HepG2 (cell line): ENCODE results near the gene PLIN5. TPM values are rescaled to one million over a fixed set of nuclear protein-coding genes. Genes with fewer than 3 reads are reported as not detected.

Source experiments
- ATAC-seq: fragments of 200-7000 bp; cut with Tn5 transposase; 3 replicates; pipeline ENCODE4 v1.9.1; 2020; ENCODE audit warnings: mild to moderate bottlenecking, moderate library complexity
- BruUV-seq: library from RNA; stranded (reverse); fragments of 400-500 nt; replicated peaks from 2 replicates; lab custom pipeline; 2021; lab: Mats Ljungman, UMichigan
- CTCF ChIA-PET: fragments of 300-600 bp; formaldehyde crosslinking; extraction: SDS; loops from one replicate; lab custom pipeline; 2021; ENCODE audit warnings: low total read pairs, inconsistent platforms, low intra/inter-chr PET ratio; lab: Yijun Ruan, JAX
- POLR2A ChIA-PET: fragments of 350-600 bp; sonication (Branson Sonifier 250); formaldehyde crosslinking; loops from one replicate; lab custom pipeline; 2020; ENCODE audit warnings: antibody characterized with exemption, inconsistent platforms; lab: Yijun Ruan, JAX
- DNase-seq: peaks from one replicate; pipeline ENCODE4 v3.0.0-alpha.2; 2015; ENCODE audit warnings: low spot score
- FAIRE-seq: peaks from 3 replicates; lab custom pipeline; 2011; peaks lifted over from hg19 to GRCh38; lab: Jason Lieb, UNC
- H2AFZ ChIP-seq: one replicate; pipeline ENCODE4 v1.6.1; 2011; ENCODE audit warnings: low read length, inconsistent platforms
- H3K27ac ChIP-seq: fragments of 300-600 bp; 3 replicates; pipeline ENCODE4 v1.8.0; 2011; ENCODE audit warnings: mixed run types, mild to moderate bottlenecking, mixed read lengths, low read length, inconsistent platforms; ENCODE audit not compliant: insufficient read depth; ENCODE audit errors: extremely low read length
- H3K27me3 ChIP-seq, 2 experiments: fragments of 200-600 bp in 1 of 2; 2 replicates in 1 of 2; 3 replicates in 1 of 2; pipeline versions ENCODE4 v1.6.0 to v1.8.0; 2011; ENCODE audit warnings: low read length in 2 of 2, mild to moderate bottlenecking in 2 of 2, moderate library complexity in 2 of 2, inconsistent platforms in 1 of 2; ENCODE audit not compliant: insufficient read depth in 2 of 2, control insufficient read depth in 1 of 2
- H3K36me3 ChIP-seq, 2 experiments: fragments of 200-600 bp in 1 of 2; replicated peaks in 1 of 2; 2 replicates in 1 of 2; 3 replicates in 1 of 2; pipeline versions ENCODE4 v1.5.1 to v1.8.0; 2011; ENCODE audit warnings: low read length in 2 of 2, inconsistent platforms in 1 of 2; ENCODE audit not compliant: insufficient read depth in 2 of 2, control insufficient read depth in 1 of 2
- H3K4me1 ChIP-seq: 2 replicates; pipeline ENCODE4 v1.5.1; 2012; ENCODE audit warnings: low read length, inconsistent platforms; ENCODE audit not compliant: insufficient read depth
- H3K4me2 ChIP-seq: 2 replicates; pipeline ENCODE4 v1.6.0; 2011; ENCODE audit warnings: low read depth, low read length, inconsistent platforms
- H3K4me3 ChIP-seq, 3 experiments: fragments of 200-600 bp in 1 of 3; sonication (generic), shearing (Covaris generic) in 1 of 3; replicated peaks in 1 of 3; 2 replicates each; pipeline ENCODE4 v1.5.1; 2011 to 2016; ENCODE audit warnings: low read length in 3 of 3, inconsistent platforms in 2 of 3, low read depth in 2 of 3, mild to moderate bottlenecking in 2 of 3, control low read depth in 1 of 3, mixed read lengths in 1 of 3; ENCODE audit not compliant: insufficient read depth in 1 of 3
- H3K79me2 ChIP-seq: one replicate; pipeline ENCODE4 v1.6.1; 2011; ENCODE audit warnings: low read length, inconsistent platforms; ENCODE audit not compliant: insufficient read depth
- H3K9ac ChIP-seq: 2 replicates; pipeline ENCODE4 v1.6.0; 2011; ENCODE audit warnings: mild to moderate bottlenecking, low read depth, low read length, inconsistent platforms; ENCODE audit not compliant: insufficient read depth
- H3K9me3 ChIP-seq: 2 replicates; pipeline ENCODE4 v1.5.1; 2012; ENCODE audit warnings: mild to moderate bottlenecking, low read length
- H4K20me1 ChIP-seq: 2 replicates; pipeline ENCODE4 v1.6.0; 2011; ENCODE audit warnings: inconsistent platforms, mild to moderate bottlenecking, low read length, moderate library complexity; ENCODE audit not compliant: insufficient read depth
- ARNTL ChIP-seq: sonication (generic); formaldehyde crosslinking; IDR thresholded peaks from 2 replicates; pipeline ENCODE4 v1.4.0; 2020; ENCODE audit warnings: mild to moderate bottlenecking, missing genetic modification reagents
- GABPB1 ChIP-seq: IDR thresholded peaks from 2 replicates; pipeline ENCODE4 v1.6.1; 2016; ENCODE audit warnings: mild to moderate bottlenecking, missing genetic modification reagents, moderate library complexity, missing compliant biosample characterization
- GTF3A ChIP-seq: sonication (generic); formaldehyde crosslinking; conservative IDR thresholded peaks from 2 replicates; pipeline ENCODE4 v1.4.0; 2020; ENCODE audit warnings: mild to moderate bottlenecking, missing genetic modification reagents
- MXD3 ChIP-seq: IDR thresholded peaks from 2 replicates; pipeline ENCODE4 v1.6.1; 2016; ENCODE audit warnings: mild to moderate bottlenecking, missing biosample characterization, missing genetic modification reagents
- MYNN ChIP-seq: sonication (generic); formaldehyde crosslinking; IDR thresholded peaks from 2 replicates; pipeline ENCODE4 v1.4.0; 2020; ENCODE audit warnings: mild to moderate bottlenecking, low read depth, missing genetic modification reagents
- RFXANK ChIP-seq: IDR thresholded peaks from 2 replicates; pipeline ENCODE4 v1.6.1; 2016
- TEAD3 ChIP-seq: optimal IDR thresholded peaks from 2 replicates; pipeline ENCODE3; 2016; ENCODE audit warnings: borderline replicate concordance
- THAP11 ChIP-seq: IDR thresholded peaks from 2 replicates; pipeline ENCODE4 v1.6.1; 2016; ENCODE audit warnings: missing biosample characterization, missing genetic modification reagents
- WIZ ChIP-seq: sonication (generic); formaldehyde crosslinking; IDR thresholded peaks from 2 replicates; pipeline ENCODE4 v1.5.1; 2020; ENCODE audit warnings: mild to moderate bottlenecking, missing genetic modification reagents
- ZMYM3 ChIP-seq: sonication (generic); formaldehyde crosslinking; IDR thresholded peaks from 2 replicates; pipeline ENCODE4 v1.5.1; 2020; ENCODE audit warnings: mild to moderate bottlenecking, missing genetic modification reagents
- ZNF138 ChIP-seq: sonication (generic); formaldehyde crosslinking; IDR thresholded peaks from 2 replicates; pipeline ENCODE4 v1.5.0; 2020; ENCODE audit warnings: mild to moderate bottlenecking, low read depth, missing genetic modification reagents
- ZNF256 ChIP-seq: sonication (generic); formaldehyde crosslinking; conservative IDR thresholded peaks from 2 replicates; pipeline ENCODE4 v1.4.0; 2020; ENCODE audit warnings: missing genetic modification reagents
- ZNF3 ChIP-seq: IDR thresholded peaks from 2 replicates; pipeline ENCODE4 v1.7.0; 2017; ENCODE audit warnings: inconsistent platforms
- ZNF430 ChIP-seq: sonication (generic); formaldehyde crosslinking; IDR thresholded peaks from 2 replicates; pipeline ENCODE4 v1.9.0; 2021; ENCODE audit warnings: mild to moderate bottlenecking, missing genetic modification reagents
- ZNF496 ChIP-seq: sonication (generic); formaldehyde crosslinking; IDR thresholded peaks from 2 replicates; pipeline ENCODE4 v1.8.1; 2023; ENCODE audit warnings: mild to moderate bottlenecking, moderate library complexity, missing genetic modification reagents; ENCODE audit not compliant: insufficient replicate concordance
- ZNF501 ChIP-seq: sonication (generic); formaldehyde crosslinking; IDR thresholded peaks from 2 replicates; pipeline ENCODE4 v1.5.1; 2020; ENCODE audit warnings: mild to moderate bottlenecking, moderate library complexity, missing genetic modification reagents
- ZNF609 ChIP-seq: sonication (generic); formaldehyde crosslinking; IDR thresholded peaks from 2 replicates; pipeline ENCODE4 v1.4.0; 2020; ENCODE audit warnings: mild to moderate bottlenecking, missing genetic modification reagents, borderline replicate concordance
- WGBS: methylation state at CpG from one replicate; pipeline ENCODE4 v1.1.6; 2017; ENCODE audit warnings: low lambda C conversion rate; 5-methylcytosine and 5-hydroxymethylcytosine counted together
- in situ Hi-C: cut with HindIII; loops from 2 replicates; pipeline ENCODE4 v1.10.0; 2017; ENCODE audit warnings: low pct_unique_long_range_greater_than_20kb; ENCODE audit not compliant: extremely low pct_ligation_motif_present
- intact Hi-C: fragments of 100-400 bp; cut with micrococcal nuclease; formaldehyde crosslinking; loops from one replicate; pipeline ENCODE4 v1.10.0; 2022; ENCODE audit not compliant: unreplicated experiment
- polyA plus RNA-seq, 8 experiments: library from polyadenylated mRNA; depleted of rRNA in 3 of 8; stranded (reverse) in 7 of 8; unstranded in 1 of 8; fragments of >200 nt; fragmentation: Illumina TruSeq in 4 of 8; extraction: Trizol in 4 of 8; gene quantifications; 2 replicates each; pipeline versions ENCODE4 v1.2.1 to v1.2.3, GENCODE V29; 2011 to 2016; ENCODE audit warnings: low read depth in 4 of 8, missing spikeins in 1 of 8, mixed read lengths in 1 of 8; ENCODE audit not compliant: insufficient read depth in 1 of 8
- total RNA-seq, 5 experiments: library from RNA; depleted of rRNA; stranded (reverse); fragments of >200 nt; fragmentation: Illumina TruSeq; extraction: Trizol; gene quantifications; 2 replicates each; pipeline ENCODE4 v1.2.3, GENCODE V29; 2016; ENCODE audit warnings: low read depth in 1 of 5

PLIN5 gene
- total and polyA plus RNA-seq, 2 of the 13 experiments (the other 11 are each of a cell fraction or from before 2014, with no cell fraction given), result 1.8 to 4.8 TPM

GRCh38 chr19:4578552-4579248, 43.7 kb upstream of the PLIN5 start (continued):
- TF ChIP-seq ZMYM3 (CRISPR knock-in tag), result peak; percentile 86

- WGBS, result 100% methylated on average over 5 of the region's 5 CpGs
- peak overlapping the region; percentile 29 for H3K27ac ChIP-seq
- H3K9me3 ChIP-seq, result no peaks in the 10 kb centered on the region
- DNase-seq (no peak), ATAC-seq (peak; percentile 13), FAIRE-seq (no peak)
- no peak overlapping the region for H2AFZ ChIP-seq
- BruUV-seq, result no TSS peak
- peaks cover 53% of the 10 kb centered on the region for H4K20me1 ChIP-seq
- ChIA-PET POLR2A (interaction anchor here (1.0 to 1.6 kb wide), 4 partner anchors 12 to 59 kb away, joined by 3 to 7 read pairs (median 4); partner anchors contain the start of gene LRG1), CTCF (interaction anchor here (4.0 kb wide), 1 partner anchor 58 kb away, joined by 25 read pairs; no protein-coding TSS in a partner anchor)
- no peaks in the 10 kb centered on the region for H3K27me3 ChIP-seq
- peaks cover 1 to 13% of the 10 kb centered on the region in 2 experiments; a peak in 3 of 5 replicates for H3K36me3 ChIP-seq
- H3K79me2 ChIP-seq, result peaks cover 72% of the 10 kb centered on the region
- in situ Hi-C loops, result loop anchor here (5.0 kb wide), 1 partner anchor 60 kb away; the partner anchor contains the start of gene TNFAIP8L1
- H3K4me1 ChIP-seq, result peaks cover 58% of the 10 kb centered on the region
- H3K4me2 ChIP-seq, result 0 out of 2 replicates have a peak overlapping the region, but pooled peaks have one; percentile 24
- H3K4me3 ChIP-seq, result no peak overlapping the region
- no peak overlapping the region for H3K9ac ChIP-seq
- intact Hi-C loops, result no loop called here
- TF ChIP-seq THAP11 (CRISPR knock-in tag) (peak; percentile 95), GTF3A (CRISPR knock-in tag) (no peak), MYNN (no peak), ZNF501 (CRISPR knock-in tag) (no peak), ZNF3 (CRISPR knock-in tag) (peak; percentile 48; the same call in 1 of the 2 replicates), TEAD3 (CRISPR knock-in tag) (no peak), WIZ (CRISPR knock-in tag) (no peak), ZNF430 (CRISPR knock-in tag) (no peak), ZNF256 (CRISPR knock-in tag) (no peak), GABPB1 (CRISPR knock-in tag) (0 out of 2 replicates have a peak, but pooled peaks have one; percentile 18), MXD3 (CRISPR knock-in tag) (no peak), ZNF609 (CRISPR knock-in tag) (no peak), RFXANK (CRISPR knock-in tag) (no peak), ARNTL (CRISPR knock-in tag) (no peak), ZNF138 (CRISPR knock-in tag) (no peak), ZNF496 (CRISPR knock-in tag) (no peak)
These were observed 42.2 kb upstream of the PLIN5 start for GRCh38 chr19:4577020-4577782.
